ENCODE results near the gene CYSTM1. TPM values are rescaled to one million over a fixed set of nuclear protein-coding genes. Genes with fewer than 3 reads are reported as not detected.
A peak's percentile ranks its signal among the peaks of the same experiment; 100 is the strongest.

The CYSTM1 gene
- total RNA-seq, 1 experiment from 2014 or later = 27.2 TPM

DNA sequence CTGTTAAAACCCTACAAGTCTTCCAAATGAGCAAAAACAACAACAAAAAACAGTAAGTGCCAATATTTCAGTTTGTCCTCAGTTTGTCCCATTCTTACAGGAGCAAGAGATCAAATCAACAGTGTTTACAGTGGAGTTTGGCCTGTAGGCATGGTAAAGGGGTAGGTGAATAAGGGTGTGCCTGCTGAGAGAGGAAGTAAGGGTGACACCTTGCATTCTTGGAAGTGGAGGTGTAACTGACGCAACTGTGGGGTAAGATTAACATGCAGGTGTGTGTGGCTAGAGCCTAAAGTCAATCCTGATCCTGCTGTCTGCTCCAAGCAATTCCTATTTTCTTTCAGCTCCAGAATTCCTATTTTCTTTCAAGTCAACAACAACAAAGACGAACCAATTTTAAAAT is 84.5 kb downstream of the CYSTM1 start:
- peaks cover 64% of the 10 kb centered on the region for H3F3A ChIP-seq (ENCODE audit: insufficient read depth, low read depth)
- H2AFZ ChIP-seq = no peak overlapping the region
- peak overlapping the region; percentile 10; the same call in 1 of the 2 replicates for H3K4me3 ChIP-seq
- ChIA-PET POLR2A (ENCODE audit: unreplicated experiment) (interaction anchor here (0.7 to 2.4 kb wide), 3 partner anchors 63 to 87 kb away, joined by 3 to 21 read pairs (median 4); partner anchors contain the start of gene HBEGF), CTCF (interaction anchor here (0.8 to 3.3 kb wide), 2 partner anchors 16 to 86 kb away, joined by 3 to 40 read pairs; partner anchors contain the start of gene HBEGF)
- peaks cover 4% of the 10 kb centered on the region; the same call in 1 of the 2 replicates for H3K36me3 ChIP-seq (ENCODE audit: low read depth)
- H3K79me2 ChIP-seq (ENCODE audit: low read depth) = peaks cover 67% of the 10 kb centered on the region
- no peak for TF ChIP-seq EZH2 (IDR thresholded peaks at IDR 0.05; ENCODE audit: low read depth)
- H3K4me2 ChIP-seq = peak overlapping the region; percentile 67
- H3K9me3 ChIP-seq (ENCODE audit: insufficient read depth, low read depth) = no peaks in the 10 kb centered on the region
- H3K27me3 ChIP-seq (ENCODE audit: insufficient read depth, low read depth) = no peaks in the 10 kb centered on the region
- intact Hi-C loops (cut with micrococcal nuclease; ENCODE audit: unreplicated experiment) = loop anchor here (1.0 kb wide), 1 partner anchor 8 kb away; no protein-coding TSS in a partner anchor
- peaks cover 83% of the 10 kb centered on the region for H3K4me1 ChIP-seq (replicated peaks; ENCODE audit: insufficient read depth)
- DNase-seq = peak; percentile 67 to 97
- no peaks in the 10 kb centered on the region for H4K20me1 ChIP-seq (ENCODE audit: insufficient read depth)
- no TSS peak for BruUV-seq (replicated peaks)
- H3K9me2 ChIP-seq (ENCODE audit: insufficient read depth) = no peaks in the 10 kb centered on the region
- peak overlapping the region; percentile 98 for H3K27ac ChIP-seq

DNA sequence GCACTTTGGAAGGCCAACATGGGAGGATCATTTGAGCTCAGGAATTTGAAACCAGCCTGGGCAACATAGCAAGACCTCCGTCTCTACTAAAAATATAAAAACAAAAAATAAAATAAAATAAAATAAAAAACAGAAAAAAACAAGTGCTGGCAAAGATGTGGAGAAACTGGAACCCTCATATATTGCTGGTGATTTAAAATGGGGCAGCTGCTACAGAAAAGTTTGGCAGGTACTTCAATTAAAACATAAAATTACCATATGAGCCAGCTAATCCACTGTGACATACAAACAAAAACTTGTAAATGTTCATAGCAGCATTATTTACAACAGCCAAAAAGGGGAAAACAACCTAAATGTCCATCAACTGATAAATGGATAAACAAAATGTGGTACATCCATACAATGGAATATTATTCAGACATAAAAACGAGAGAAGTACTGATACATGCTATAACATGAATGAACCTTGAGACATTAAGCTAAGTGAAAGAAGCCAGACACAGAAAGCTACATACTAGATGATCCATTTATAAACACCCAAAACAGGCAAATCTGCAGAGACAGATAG is 85.2 kb downstream of the CYSTM1 start:
- H3K36me3 ChIP-seq (ENCODE audit: low read depth) = peaks cover 4% of the 10 kb centered on the region; the same call in 1 of the 2 replicates
- no peaks in the 10 kb centered on the region for H4K20me1 ChIP-seq (ENCODE audit: insufficient read depth)
- BruUV-seq (replicated peaks) = no TSS peak
- ChIA-PET CTCF (interaction anchor here (0.6 to 3.3 kb wide), 4 partner anchors 8 to 86 kb away, joined by 3 to 40 read pairs (median 4); partner anchors contain the start of gene HBEGF), POLR2A (ENCODE audit: unreplicated experiment) (interaction anchor here (0.6 to 2.4 kb wide), 4 partner anchors 63 to 86 kb away, joined by 3 to 21 read pairs (median 4); partner anchors contain the start of gene HBEGF)
- no peaks in the 10 kb centered on the region for H3K27me3 ChIP-seq (ENCODE audit: insufficient read depth, low read depth)
- intact Hi-C loops (cut with micrococcal nuclease; ENCODE audit: unreplicated experiment) = loop anchor here (5.0 kb wide), 1 partner anchor 42 kb away; the partner anchor contains the start of gene PFDN1
- H2AFZ ChIP-seq = no peak overlapping the region
- H3K4me3 ChIP-seq = peak overlapping the region; percentile 9; the same call in 1 of the 2 replicates
- no peak for DNase-seq
- TF ChIP-seq, protein P1, sequence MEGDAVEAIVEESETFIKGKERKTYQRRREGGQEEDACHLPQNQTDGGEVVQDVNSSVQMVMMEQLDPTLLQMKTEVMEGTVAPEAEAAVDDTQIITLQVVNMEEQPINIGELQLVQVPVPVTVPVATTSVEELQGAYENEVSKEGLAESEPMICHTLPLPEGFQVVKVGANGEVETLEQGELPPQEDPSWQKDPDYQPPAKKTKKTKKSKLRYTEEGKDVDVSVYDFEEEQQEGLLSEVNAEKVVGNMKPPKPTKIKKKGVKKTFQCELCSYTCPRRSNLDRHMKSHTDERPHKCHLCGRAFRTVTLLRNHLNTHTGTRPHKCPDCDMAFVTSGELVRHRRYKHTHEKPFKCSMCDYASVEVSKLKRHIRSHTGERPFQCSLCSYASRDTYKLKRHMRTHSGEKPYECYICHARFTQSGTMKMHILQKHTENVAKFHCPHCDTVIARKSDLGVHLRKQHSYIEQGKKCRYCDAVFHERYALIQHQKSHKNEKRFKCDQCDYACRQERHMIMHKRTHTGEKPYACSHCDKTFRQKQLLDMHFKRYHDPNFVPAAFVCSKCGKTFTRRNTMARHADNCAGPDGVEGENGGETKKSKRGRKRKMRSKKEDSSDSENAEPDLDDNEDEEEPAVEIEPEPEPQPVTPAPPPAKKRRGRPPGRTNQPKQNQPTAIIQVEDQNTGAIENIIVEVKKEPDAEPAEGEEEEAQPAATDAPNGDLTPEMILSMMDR (conservative IDR thresholded peaks at IDR 0.05) = no peak
- no peak for TF ChIP-seq EZH2 (IDR thresholded peaks at IDR 0.05; ENCODE audit: low read depth)
- peaks cover 59% of the 10 kb centered on the region for H3F3A ChIP-seq (ENCODE audit: insufficient read depth, low read depth)
- peak overlapping the region; percentile 98 for H3K27ac ChIP-seq
- H3K4me2 ChIP-seq = peak overlapping the region; percentile 67
- no peaks in the 10 kb centered on the region for H3K9me3 ChIP-seq (ENCODE audit: insufficient read depth, low read depth)
- H3K4me1 ChIP-seq (replicated peaks; ENCODE audit: insufficient read depth) = peaks cover 76% of the 10 kb centered on the region
- peaks cover 62% of the 10 kb centered on the region for H3K79me2 ChIP-seq (ENCODE audit: low read depth)
- no peaks in the 10 kb centered on the region for H3K9me2 ChIP-seq (ENCODE audit: insufficient read depth)

- Histone ChIP-seq H3K27ac (peak overlapping the region; percentile 98), H3K4me1 (replicated peaks; ENCODE audit: insufficient read depth) (peaks cover 68% of the 10 kb centered on the region), H3K27me3 (ENCODE audit: insufficient read depth, low read depth) (no peaks in the 10 kb centered on the region), H2AFZ (no peak overlapping the region), H3K36me3 (ENCODE audit: low read depth) (peaks cover 4% of the 10 kb centered on the region; the same call in 1 of the 2 replicates), H4K20me1 (ENCODE audit: insufficient read depth) (no peaks in the 10 kb centered on the region), H3K4me3 (peak overlapping the region; percentile 4; the same call in 1 of the 2 replicates), H3K79me2 (ENCODE audit: low read depth) (peaks cover 57% of the 10 kb centered on the region), H3K9me2 (ENCODE audit: insufficient read depth) (no peaks in the 10 kb centered on the region), H3F3A (ENCODE audit: insufficient read depth, low read depth) (peaks cover 59% of the 10 kb centered on the region), H3K9me3 (ENCODE audit: insufficient read depth, low read depth) (no peaks in the 10 kb centered on the region), H3K4me2 (peak overlapping the region; percentile 67)
- no peak for TF ChIP-seq EZH2 (IDR thresholded peaks at IDR 0.05; ENCODE audit: low read depth)
- TF ChIP-seq, protein P1 (conservative IDR thresholded peaks at IDR 0.05) = no peak
- POLR2A ChIA-PET (ENCODE audit: unreplicated experiment) = interaction anchor here (0.5 to 2.4 kb wide), 5 partner anchors 61 to 742 kb away, joined by 3 to 21 read pairs (median 4); partner anchors contain the start of genes HBEGF and IK
- CTCF ChIA-PET = interaction anchor here (0.6 to 3.3 kb wide), 6 partner anchors 10 to 90 kb away, joined by 3 to 40 read pairs (median 4); partner anchors contain the start of gene HBEGF
- DNase-seq = peak; percentile 77 to 95
- intact Hi-C loops (cut with micrococcal nuclease; ENCODE audit: unreplicated experiment) = loop anchor here (1.0 to 5.0 kb wide), 2 partner anchors 41 to 62 kb away; partner anchors contain the start of gene PFDN1
- BruUV-seq (replicated peaks) = TSS peak; percentile 63
These were observed 86.6 kb downstream of the CYSTM1 start for GRCh38 chr5:140261403-140262171.
